Mucosa of descending colon (tissue), 3 donors: Measurements from ENCODE around the gene CYP2A6. TPM values are rescaled to one million over a fixed set of nuclear protein-coding genes. Genes with fewer than 3 reads are reported as not detected.
"Not testable (repeated sequence)": the region's sequence is repeated elsewhere in the genome, so short reads cannot be mapped to it uniquely, and the experiment has no call there.

Experiments used
- ATAC-seq: fragments of 200-7000 bp; cut with Tn5 transposase; one replicate; pipeline ENCODE4 v1.9.1; 2020; ENCODE audit warnings: mild to moderate bottlenecking, moderate library complexity
- DNase-seq, 3 donors: peaks; one replicate each; pipeline ENCODE4 v3.0.0-alpha.2; 2020
- H3K36me3 ChIP-seq: fragments of 200-600 bp; one replicate; pipeline ENCODE4 v1.8.0; 2021; ENCODE audit warnings: low read depth, mild to moderate bottlenecking
- H3K4me1 ChIP-seq: fragments of 200-600 bp; one replicate; pipeline ENCODE4 v1.8.0; 2021; ENCODE audit warnings: low read depth, mild to moderate bottlenecking
- H3K4me3 ChIP-seq: fragments of 200-600 bp; one replicate; pipeline ENCODE4 v1.8.0; 2021; ENCODE audit warnings: mild to moderate bottlenecking
- H3K9me3 ChIP-seq: fragments of 200-600 bp; one replicate; pipeline ENCODE4 v1.8.0; 2021; ENCODE audit warnings: mild to moderate bottlenecking
- CTCF ChIP-seq: fragments of 200-600 bp; IDR thresholded peaks from one replicate; pipeline ENCODE4 v1.8.0; 2022; ENCODE audit warnings: antibody characterized with exemption, mild to moderate bottlenecking
- intact Hi-C, 2 donors: fragments of 100-400 bp; cut with DNase I in 1 of 2; cut with micrococcal nuclease in 1 of 2; formaldehyde crosslinking; loops; one replicate each; pipeline versions ENCODE4 v1.11.0 to v1.11.1; 2022; cut with DNase I, micrococcal nuclease
- total RNA-seq, 3 donors: library from RNA; stranded (reverse); fragmentation: NEBNext Ultra II Directional in 2 of 3; extraction: Animal tissue kit (Norgen Biotek cat#: 25700) in 2 of 3; gene quantifications; one replicate each; pipeline versions ENCODE4 v1.2.1 to v1.2.4, GENCODE V29; 2021 to 2023
- donor health status: DM: no; HTN: no; CAD: no; lungs with moderate emphysema.
- donor health status: DM: no; HTN: no; CAD: no.
- donor health status: DM: no; HTN: yes; CAD: no.

CYP2A6 gene
- total RNA-seq, 3 donors from 2014 or later: 0.61 TPM; not detected in 2

GRCh38 chr19:40819479-40820234 lies 30.6 kb downstream of the CYP2A6 start:
- not testable (repeated sequence) for H3K36me3 ChIP-seq, H3K9me3 ChIP-seq, H3K4me3 ChIP-seq
- TF ChIP-seq CTCF: peak; percentile 67
- intact Hi-C loops: loop anchor here (5.0 to 10.0 kb wide), 2 partner anchors 155 to 157 kb away; no protein-coding TSS in a partner anchor
- peak in 1 of 3 donors; percentile 71 for DNase-seq
- peak; percentile 61 for ATAC-seq
- H3K4me1 ChIP-seq: peaks cover 11% of the 10 kb centered on the region

- ATAC-seq (peak; percentile 95), DNase-seq (peak; percentile 86 to 91 (median 89))
- H3K4me3 ChIP-seq, H3K36me3 ChIP-seq, H3K9me3 ChIP-seq: not testable (repeated sequence)
- H3K4me1 ChIP-seq: peaks cover 11% of the 10 kb centered on the region
- intact Hi-C loops: loop anchor here (5.0 to 10.0 kb wide), 2 partner anchors 154 to 156 kb away; no protein-coding TSS in a partner anchor
Observed at GRCh38 chr19:40818480-40819399, 31.5 kb downstream of the CYP2A6 start.

GRCh38 chr19:40815223-40815622 lies 35.0 kb downstream of the CYP2A6 start:
- Histone ChIP-seq H3K9me3 (no peaks in the 10 kb centered on the region), H3K4me1 (peaks cover 5% of the 10 kb centered on the region), H3K4me3 (no peak overlapping the region), H3K36me3 (no peaks in the 10 kb centered on the region)
- DNase-seq (no peak), ATAC-seq (no peak)
- intact Hi-C loops: loop anchor here (5.0 to 10.0 kb wide), 2 partner anchors 150 to 153 kb away; no protein-coding TSS in a partner anchor
- no peak for TF ChIP-seq CTCF

GRCh38 chr19:40813182-40813581 lies 37.1 kb downstream of the CYP2A6 start:
- no peak for TF ChIP-seq CTCF
- no peaks in the 10 kb centered on the region for H3K9me3 ChIP-seq
- ATAC-seq (no peak), DNase-seq (no peak)
- intact Hi-C loops: loop anchor here in 1 of 2 donors (10.0 kb wide), 1 partner anchor 148 kb away; no protein-coding TSS in a partner anchor
- H3K4me3 ChIP-seq: no peak overlapping the region
- H3K36me3 ChIP-seq: no peaks in the 10 kb centered on the region
- no peaks in the 10 kb centered on the region for H3K4me1 ChIP-seq

- ATAC-seq, DNase-seq, H3K4me1 ChIP-seq, H3K9me3 ChIP-seq, H3K36me3 ChIP-seq, H3K4me3 ChIP-seq: not testable (repeated sequence)
- intact Hi-C loops: loop anchor here in 1 of 2 donors (10.0 kb wide), 1 partner anchor 148 kb away; no protein-coding TSS in a partner anchor
Observed at GRCh38 chr19:40812571-40812970, 37.7 kb downstream of the CYP2A6 start.

GRCh38 chr19:40811478-40812341 lies 38.5 kb downstream of the CYP2A6 start:
- Histone ChIP-seq H3K9me3 (no peaks in the 10 kb centered on the region), H3K36me3 (no peaks in the 10 kb centered on the region), H3K4me3 (no peak overlapping the region), H3K4me1 (peaks cover 4% of the 10 kb centered on the region)
- intact Hi-C loops: loop anchor here in 1 of 2 donors (10.0 kb wide), 1 partner anchor 147 kb away; no protein-coding TSS in a partner anchor
- ATAC-seq (peak; percentile 2), DNase-seq (peak in 1 of 3 donors; percentile 33)
- TF ChIP-seq CTCF: no peak

- peak; percentile 91 for ATAC-seq
- not testable (repeated sequence) for H3K9me3 ChIP-seq, H3K4me3 ChIP-seq, H3K36me3 ChIP-seq
- intact Hi-C loops: loop anchor here in 1 of 2 donors (10.0 kb wide), 1 partner anchor 146 kb away; no protein-coding TSS in a partner anchor
- DNase-seq: peak; percentile 81 to 90 (median 84)
- peaks cover 12% of the 10 kb centered on the region for H3K4me1 ChIP-seq
Observed at GRCh38 chr19:40810649-40811408, 39.4 kb downstream of the CYP2A6 start.
